Inflammatory macrophage treated with lipopolysaccharide for 1 hour (primary cell): ENCODE measurements around the gene KATNAL2.
A peak's percentile ranks its signal among the peaks of the same experiment; 100 is the strongest.

Experiments used
- DNase-seq, 2 donors: peaks; one replicate each; pipeline ENCODE4 v3.0.0-alpha.2; 2020 to 2022

The KATNAL2 gene

DNA sequence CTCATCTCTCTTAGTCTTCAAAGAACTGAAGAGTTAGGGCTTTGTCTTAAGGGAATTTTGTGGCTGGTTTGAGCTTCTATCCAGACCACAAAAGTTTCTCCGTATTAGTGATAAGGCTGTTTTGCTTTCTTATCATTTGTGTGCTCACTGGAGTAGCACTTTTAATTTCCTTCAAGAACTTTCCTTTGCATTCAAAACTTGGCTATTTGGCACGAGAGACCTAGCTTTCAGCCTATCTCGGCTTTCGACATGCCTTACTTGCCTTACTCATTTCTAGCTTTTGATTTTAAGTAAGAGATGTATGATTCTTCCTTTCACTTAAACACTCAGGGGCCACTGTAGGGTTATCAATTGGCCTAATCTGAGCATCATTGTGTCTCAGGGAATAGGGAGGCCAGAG is 203.0 kb downstream of the KATNAL2 start:
- DNase-seq = no peak

DNA sequence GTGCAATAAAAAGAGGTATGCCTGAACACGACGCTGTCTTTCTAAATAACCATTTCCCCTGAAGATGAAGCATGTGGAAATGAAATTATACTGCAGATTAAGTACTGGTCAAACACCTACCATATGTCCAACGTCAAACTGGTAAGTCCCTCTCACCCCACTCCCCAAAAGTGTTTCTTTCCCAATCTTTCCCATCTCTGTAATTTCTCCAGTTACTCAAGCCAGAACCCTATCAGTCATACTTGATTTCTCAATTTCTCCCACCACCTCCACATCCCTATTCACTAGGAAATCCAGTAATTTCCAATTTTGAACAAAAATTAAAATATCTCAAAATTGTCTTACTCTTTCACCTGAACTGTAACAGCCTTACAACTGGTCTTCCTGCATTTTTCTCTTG is 203.7 kb downstream of the KATNAL2 start:
- peak; percentile 60 to 76 for DNase-seq

DNA sequence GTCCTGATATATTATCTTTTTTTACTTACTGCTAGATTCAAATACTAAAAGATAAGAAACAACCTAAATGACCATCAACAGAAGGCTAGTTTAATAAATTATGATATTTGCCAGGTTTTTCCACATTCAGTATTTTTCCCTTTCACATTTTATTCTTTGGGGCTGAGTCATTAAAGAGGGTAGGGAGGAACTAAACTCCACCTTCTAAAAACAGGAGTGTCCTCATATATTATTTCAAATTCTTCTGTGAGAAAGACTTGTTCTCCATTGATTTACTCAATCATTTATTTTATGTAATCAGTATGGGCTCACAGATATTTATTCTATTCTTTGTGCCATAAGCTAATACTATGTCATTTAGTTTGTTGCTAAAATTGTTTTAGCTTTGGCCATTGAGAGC is 223.9 kb downstream of the KATNAL2 start:
- no peak for DNase-seq

DNA sequence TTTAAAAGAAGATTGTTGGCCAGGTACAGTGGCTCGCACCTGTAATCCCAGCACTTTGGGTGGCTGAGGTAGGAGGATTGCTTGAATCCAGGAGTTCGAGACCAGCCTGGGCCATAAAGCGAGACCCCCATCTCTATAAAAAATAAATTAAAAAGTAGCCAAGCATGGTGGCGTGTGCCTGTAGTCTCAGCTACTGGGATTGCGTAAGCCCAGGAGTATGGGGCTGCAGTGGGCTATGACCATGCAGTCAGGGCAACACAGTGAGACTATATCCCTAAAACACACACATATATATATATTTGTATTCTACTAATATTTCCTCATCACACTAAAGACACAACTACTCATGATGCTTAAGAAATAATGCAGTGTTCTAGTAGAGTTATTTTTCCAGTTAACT is 225.8 kb downstream of the KATNAL2 start:
- no peak for DNase-seq

DNA sequence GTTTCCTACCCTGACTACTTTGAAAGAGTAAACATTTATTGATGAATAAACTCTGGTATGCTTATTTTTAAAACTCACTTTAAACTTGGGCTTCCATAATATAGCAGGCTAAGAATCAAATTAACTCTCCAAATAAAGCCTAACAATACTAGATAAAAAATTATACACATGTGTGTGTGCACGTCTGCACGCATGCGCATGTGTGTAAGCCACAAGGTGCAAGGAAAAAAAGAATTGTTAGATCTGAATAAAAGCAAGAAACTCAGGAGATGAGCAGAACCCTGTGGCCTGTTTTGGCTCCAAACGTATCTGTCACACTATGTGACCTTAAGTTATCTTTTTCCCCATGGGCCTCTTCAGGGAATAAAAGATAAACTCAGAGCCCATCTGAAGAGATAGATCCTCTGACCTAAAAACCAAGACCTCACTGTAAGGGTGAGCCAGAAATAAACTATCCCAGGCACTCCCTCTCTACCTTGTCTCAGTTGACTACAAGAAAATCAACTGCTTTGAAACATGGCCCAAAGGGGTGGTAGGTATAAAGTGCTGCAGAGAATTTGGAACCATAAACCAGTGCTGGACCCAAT is 226.6 kb downstream of the KATNAL2 start:
- DNase-seq = no peak

DNA sequence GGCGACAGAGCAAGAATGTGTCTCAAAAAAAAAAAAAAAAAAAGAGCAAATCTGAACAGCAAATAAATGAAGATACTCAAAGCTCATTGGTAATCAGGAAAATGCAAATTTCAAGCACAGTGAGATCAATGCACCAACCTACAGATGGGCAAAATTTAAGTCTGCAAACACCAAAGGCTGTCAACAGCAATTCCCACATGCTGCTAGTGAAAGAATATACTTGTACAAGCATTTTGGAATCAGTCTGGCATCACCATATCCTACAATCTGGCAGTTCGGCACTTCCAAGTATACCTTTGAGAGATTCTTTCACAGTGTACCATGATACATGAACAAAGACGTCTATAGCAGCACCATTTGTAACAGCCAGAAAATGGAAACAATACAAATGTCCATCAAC is 228.8 kb downstream of the KATNAL2 start:
- no peak for DNase-seq

DNA sequence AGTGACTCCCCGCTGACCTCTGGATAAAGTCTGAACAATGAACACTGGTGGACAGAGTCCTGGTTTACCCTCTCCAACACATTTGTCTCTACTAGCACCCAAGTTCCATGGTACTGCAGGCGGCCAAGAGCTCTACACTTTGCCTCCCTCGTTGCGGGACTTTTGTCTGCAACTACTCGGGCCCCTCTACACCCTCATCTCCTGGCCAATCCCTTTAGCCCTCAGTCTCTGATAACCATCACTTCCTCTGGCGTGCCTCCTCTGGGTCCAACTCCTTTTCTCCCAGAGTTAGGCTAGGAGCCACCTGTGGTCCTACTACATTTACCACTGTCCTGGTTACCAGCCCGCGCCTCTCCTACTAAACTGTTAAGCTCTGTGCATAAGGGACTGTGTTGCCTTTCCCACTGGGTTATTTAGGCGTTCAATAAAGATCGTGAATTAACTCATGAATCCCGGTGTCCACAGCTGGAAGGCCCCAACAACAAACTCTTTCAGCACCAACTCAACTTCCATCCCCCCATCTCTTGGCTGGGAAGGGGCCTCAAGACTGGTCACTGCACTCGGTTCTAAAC is 232.1 kb downstream of the KATNAL2 start:
- DNase-seq = no peak

DNA sequence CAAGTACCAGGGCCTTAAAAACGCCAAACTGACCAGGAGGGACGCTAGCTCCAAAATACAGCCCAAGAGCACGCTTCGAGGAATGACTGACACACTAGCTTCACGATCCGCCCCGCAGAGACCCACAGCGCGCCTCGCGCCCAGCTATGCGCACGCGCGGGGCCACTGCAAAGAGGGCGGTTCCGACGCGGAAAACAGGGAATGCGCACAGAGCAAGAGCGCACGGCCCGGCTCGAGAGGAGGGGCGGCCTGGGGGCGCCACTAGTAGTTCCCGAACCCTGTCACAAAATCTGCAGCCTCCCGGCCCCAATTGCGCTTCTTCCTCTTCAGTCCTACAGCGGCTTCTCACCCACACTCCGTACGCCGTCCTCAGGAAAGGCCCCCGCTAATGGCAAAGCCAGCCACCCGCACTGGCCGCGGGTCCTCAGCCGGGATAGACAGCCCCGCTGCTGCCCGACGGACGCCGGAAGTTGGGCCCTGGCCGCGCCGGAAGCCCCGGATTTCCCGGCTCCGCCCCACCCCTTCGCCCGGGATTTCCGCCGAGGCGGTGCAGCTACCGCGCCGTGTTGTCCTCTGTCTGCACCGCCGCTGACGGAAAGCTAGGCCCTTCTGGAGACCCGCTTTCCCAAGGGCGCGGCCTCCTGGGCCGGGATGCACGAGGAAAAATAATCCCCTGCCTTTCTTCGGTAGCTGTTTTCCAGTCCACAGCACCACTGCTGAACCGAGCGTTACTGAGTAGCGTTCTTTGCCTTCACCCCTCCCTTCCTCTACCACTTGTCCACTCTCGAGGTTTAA is 232.8 kb downstream of the KATNAL2 start, which contains the start of gene HDHD2:
HDHD2 (minus strand) TSS at position 472 of the 795 bp plus-strand sequence. CDS start 14,061 bp downstream, outside the sequence.
- DNase-seq = peak; percentile 80 to 87

DNA sequence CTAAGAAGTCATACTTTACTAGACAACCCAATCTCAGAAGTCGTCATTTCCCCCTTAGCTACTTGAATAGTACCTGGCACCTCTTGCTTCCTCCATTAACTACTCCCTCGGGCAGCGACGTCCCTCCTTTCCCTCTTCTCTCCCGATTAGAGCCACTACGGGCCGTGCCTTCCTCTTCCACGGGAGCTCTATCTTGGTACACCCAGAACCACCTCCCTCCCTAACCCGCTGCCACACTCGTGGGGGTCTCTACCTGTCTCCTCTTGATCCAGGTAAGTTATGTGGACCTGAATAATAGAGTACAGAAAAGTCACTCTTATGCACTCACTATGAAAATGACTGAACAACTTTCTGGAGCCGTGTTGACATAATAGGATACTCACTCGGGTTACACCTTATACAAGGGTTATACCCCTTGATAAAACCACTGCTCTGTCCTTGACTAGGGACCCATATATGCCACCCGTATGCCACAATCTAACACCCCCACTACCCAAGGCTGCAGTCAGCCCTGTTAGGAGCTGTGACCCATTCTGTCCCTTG is 233.5 kb downstream of the KATNAL2 start:
- DNase-seq = peak in 1 of 2 donors; percentile 15

DNA sequence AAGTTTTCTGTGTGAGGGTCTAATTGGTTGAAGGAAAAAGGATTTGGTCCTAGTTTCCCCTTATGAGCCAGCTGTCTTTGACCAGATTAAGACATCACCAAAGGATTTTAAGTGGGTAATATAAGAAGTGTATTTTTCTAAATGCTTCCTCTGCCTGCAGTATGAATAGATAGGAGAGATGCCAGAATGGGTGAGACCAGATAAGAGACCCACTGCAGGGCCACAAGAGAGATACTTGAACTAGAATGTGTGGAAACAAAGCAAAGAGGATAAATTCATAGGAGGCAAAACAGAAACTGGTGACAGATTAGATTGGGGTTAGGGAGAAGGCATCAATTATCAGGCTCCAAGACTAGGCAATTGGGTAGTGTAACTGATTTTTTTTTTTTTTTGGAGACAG is 234.0 kb downstream of the KATNAL2 start:
- no peak for DNase-seq
